GM20431 (cell line): Measurements from ENCODE around the gene MCAM.

Source experiments
- in situ Hi-C: fragments of 300-500 bp; cut with MseI, MboI; formaldehyde crosslinking; loops from one replicate; pipeline ENCODE4 v1.15.0; 2020; ENCODE audit warnings: low sequenced_read_pairs; ENCODE audit not compliant: unreplicated experiment

MCAM gene

GRCh38 chr11:119335655-119336543 is 19.0 kb upstream of the MCAM start:
- in situ Hi-C loops, result no loop called here

- in situ Hi-C loops, result no loop called here
Observed at GRCh38 chr11:119335091-119335654, 18.2 kb upstream of the MCAM start.

- in situ Hi-C loops, result no loop called here
Observed at GRCh38 chr11:119334174-119334930, 17.4 kb upstream of the MCAM start, which contains the start of gene RNF26. TSS of gene RNF26 (plus strand) at chr11:119334527. CDS start at chr11:119335123, 596 bp downstream.

GRCh38 chr11:119332111-119332765 is 15.3 kb upstream of the MCAM start:
- in situ Hi-C loops, result no loop called here

- in situ Hi-C loops, result no loop called here
Observed at GRCh38 chr11:119330237-119330636, 13.3 kb upstream of the MCAM start.

GRCh38 chr11:119329320-119329719 is 12.4 kb upstream of the MCAM start:
- in situ Hi-C loops, result no loop called here

GRCh38 chr11:119324189-119324588 is 7.3 kb upstream of the MCAM start:
- in situ Hi-C loops, result no loop called here

GRCh38 chr11:119323532-119324033 is 6.7 kb upstream of the MCAM start:
- in situ Hi-C loops, result no loop called here

- in situ Hi-C loops, result no loop called here
Observed at GRCh38 chr11:119322921-119323531, 6.1 kb upstream of the MCAM start.

GRCh38 chr11:119322360-119322739 is 5.4 kb upstream of the MCAM start:
- in situ Hi-C loops, result no loop called here

- in situ Hi-C loops, result no loop called here
Observed at GRCh38 chr11:119320776-119321524, 4.0 kb upstream of the MCAM start.

- in situ Hi-C loops, result no loop called here
Observed at GRCh38 chr11:119320240-119320775, 3.4 kb upstream of the MCAM start.

GRCh38 chr11:119319700-119320239 is 2.8 kb upstream of the MCAM start:
- in situ Hi-C loops, result no loop called here

GRCh38 chr11:119319136-119319699 is 2.3 kb upstream of the MCAM start:
- in situ Hi-C loops, result no loop called here

- in situ Hi-C loops, result no loop called here
Observed at GRCh38 chr11:119318240-119319135, 1.6 kb upstream of the MCAM start.

GRCh38 chr11:119317592-119318239 is 786 bp upstream of the MCAM start:
- in situ Hi-C loops, result no loop called here
